H1 (cell line): Measurements from ENCODE around the gene TMEM223. TPM values are rescaled to one million over a fixed set of nuclear protein-coding genes. Genes with fewer than 3 reads are reported as not detected.
"Not testable (repeated sequence)": the region's sequence is repeated elsewhere in the genome, so short reads cannot be mapped to it uniquely, and the experiment has no call there.

Source experiments
- CTCF ChIA-PET: fragments of 300-600 bp; sonication (Branson Sonifier 250); formaldehyde crosslinking; loops from one replicate; lab custom pipeline; 2021; ENCODE audit not compliant: partially characterized antibody; lab: Charles Lee
- POLR2A ChIA-PET: fragments of 300-600 bp; sonication (Branson Sonifier 250); formaldehyde crosslinking; loops from one replicate; lab custom pipeline; 2021; ENCODE audit warnings: inconsistent platforms; ENCODE audit not compliant: partially characterized antibody; lab: Charles Lee
- DNase-seq, 2 experiments: peaks; one replicate each; pipeline versions ENCODE4 v3.0.0 to v3.0.0-alpha.2; 2010 to 2022; ENCODE audit warnings: low spot score in 2 of 2, low read depth in 1 of 2, mixed read lengths in 1 of 2
- FAIRE-seq: peaks from 2 replicates; lab custom pipeline; 2011; peaks lifted over from hg19 to GRCh38; lab: Jason Lieb, UNC
- H2AFZ ChIP-seq: 2 replicates; pipeline ENCODE4 v1.8.1; 2012; ENCODE audit warnings: low read length, inconsistent platforms
- H2AK5ac ChIP-seq: 2 replicates; pipeline ENCODE4 v1.6.1; 2013; ENCODE audit warnings: low read depth, low read length
- H2BK120ac ChIP-seq: replicated peaks from 2 replicates; pipeline ENCODE3; 2013; ENCODE audit warnings: low read depth, low read length, inconsistent platforms
- H2BK12ac ChIP-seq: 2 replicates; pipeline ENCODE4 v1.6.1; 2013; ENCODE audit warnings: low read depth, low read length
- H2BK15ac ChIP-seq: 2 replicates; pipeline ENCODE4 v1.6.1; 2013; ENCODE audit warnings: low read length
- H2BK20ac ChIP-seq: 2 replicates; pipeline ENCODE4 v1.6.1; 2013; ENCODE audit warnings: low read length
- H2BK5ac ChIP-seq: 2 replicates; pipeline ENCODE4 v1.6.1; 2013; ENCODE audit warnings: low read depth, low read length
- H3K14ac ChIP-seq: 2 replicates; pipeline ENCODE4 v1.6.1; 2013; ENCODE audit warnings: inconsistent platforms; ENCODE audit not compliant: insufficient read length
- H3K18ac ChIP-seq: 2 replicates; pipeline ENCODE4 v1.6.1; 2013; ENCODE audit warnings: low read length; ENCODE audit errors: extremely low read depth
- H3K23ac ChIP-seq: 2 replicates; pipeline ENCODE4 v1.6.1; 2013; ENCODE audit warnings: inconsistent platforms; ENCODE audit not compliant: insufficient read length
- H3K23me2 ChIP-seq: 2 replicates; pipeline ENCODE4 v1.6.1; 2013; ENCODE audit warnings: low read depth, low read length
- H3K27ac ChIP-seq: 2 replicates; pipeline ENCODE4 v1.6.1; 2011; ENCODE audit warnings: low read depth, low read length, inconsistent platforms
- H3K27me3 ChIP-seq, 4 experiments: replicated peaks in 1 of 4; 1 replicate in 1 of 4; 2 replicates in 3 of 4; pipeline versions ENCODE4 v1.6.1 to v1.8.1; 2011 to 2013; ENCODE audit warnings: low read length in 3 of 4, mild to moderate bottlenecking in 3 of 4, inconsistent platforms in 2 of 4, mixed read lengths in 2 of 4, moderate library complexity in 1 of 4; ENCODE audit not compliant: control insufficient read depth in 3 of 4, insufficient read depth in 3 of 4; ENCODE audit errors: extremely low read depth in 1 of 4
- H3K36me3 ChIP-seq, 4 experiments: 2 replicates each; pipeline versions ENCODE4 v1.6.1 to v1.8.1; 2011 to 2013; ENCODE audit warnings: mild to moderate bottlenecking in 4 of 4, low read length in 3 of 4, moderate library complexity in 2 of 4, control low read depth in 1 of 4, inconsistent platforms in 1 of 4; ENCODE audit not compliant: insufficient read depth in 4 of 4, control insufficient read depth in 2 of 4
- H3K4ac ChIP-seq: replicated peaks from 2 replicates; pipeline ENCODE3; 2013; ENCODE audit warnings: low read length, low read depth, mixed read lengths, inconsistent platforms; ENCODE audit not compliant: insufficient read length
- H3K4me1 ChIP-seq, 4 experiments: replicated peaks in 1 of 4; 1 replicate in 1 of 4; 2 replicates in 3 of 4; pipeline versions ENCODE4 v1.6.1 to v1.8.1; 2011 to 2013; ENCODE audit warnings: low read length in 3 of 4, inconsistent platforms in 2 of 4, mixed read lengths in 1 of 4; ENCODE audit not compliant: insufficient read depth in 4 of 4, control insufficient read depth in 3 of 4
- H3K4me2 ChIP-seq, 2 experiments: 2 replicates each; pipeline versions ENCODE4 v1.6.1 to v1.8.1; 2011 to 2013; ENCODE audit warnings: low read depth in 2 of 2, low read length in 2 of 2, control low read depth in 1 of 2, inconsistent platforms in 1 of 2, mild to moderate bottlenecking in 1 of 2; ENCODE audit not compliant: insufficient read depth in 1 of 2
- H3K4me3 ChIP-seq, 4 experiments: fragments of 200-600, 300-600 bp in 1 of 4; sonication (generic), shearing (Covaris generic), sonication (Bioruptor Twin) in 1 of 4; 2 replicates each; pipeline versions ENCODE4 v1.5.1 to v1.8.1; 2011 to 2016; ENCODE audit warnings: low read length in 4 of 4, low read depth in 3 of 4, control low read depth in 2 of 4, inconsistent platforms in 2 of 4, mild to moderate bottlenecking in 2 of 4, mixed read lengths in 1 of 4, moderate library complexity in 1 of 4; ENCODE audit not compliant: insufficient read depth in 2 of 4; ENCODE audit errors: extremely low read depth in 1 of 4
- H3K56ac ChIP-seq: replicated peaks from 2 replicates; pipeline ENCODE3; 2013; ENCODE audit warnings: low read depth, mild to moderate bottlenecking, mixed read lengths, low read length, inconsistent platforms; ENCODE audit not compliant: insufficient read length
- H3K79me1 ChIP-seq: 2 replicates; pipeline ENCODE4 v1.6.1; 2013; ENCODE audit warnings: low read depth, low read length, control low read depth
- H3K79me2 ChIP-seq, 2 experiments: 2 replicates each; pipeline versions ENCODE4 v1.6.1 to v1.8.1; 2012 to 2013; ENCODE audit warnings: low read length in 2 of 2, mild to moderate bottlenecking in 2 of 2, inconsistent platforms in 1 of 2; ENCODE audit not compliant: insufficient read depth in 2 of 2, control insufficient read depth in 1 of 2
- H3K9ac ChIP-seq, 4 experiments: replicated peaks in 1 of 4; 1 replicate in 1 of 4; 2 replicates in 3 of 4; pipeline versions ENCODE4 v1.6.1 to v1.8.1; 2011 to 2013; ENCODE audit warnings: low read depth in 3 of 4, low read length in 3 of 4, control low read depth in 2 of 4, mild to moderate bottlenecking in 2 of 4, moderate library complexity in 2 of 4, inconsistent platforms in 1 of 4; ENCODE audit errors: extremely low read depth in 1 of 4
- H3K9me3 ChIP-seq, 2 experiments: 2 replicates each; pipeline versions ENCODE4 v1.6.1 to v1.8.1; 2012 to 2013; ENCODE audit warnings: mild to moderate bottlenecking in 2 of 2, moderate library complexity in 2 of 2, control low read depth in 1 of 2, inconsistent platforms in 1 of 2, low read depth in 1 of 2, low read length in 1 of 2, mixed read lengths in 1 of 2; ENCODE audit not compliant: insufficient read depth in 2 of 2
- H4K20me1 ChIP-seq, 2 experiments: replicated peaks in 1 of 2; 2 replicates each; pipeline versions ENCODE3 to v1.8.1; 2011 to 2013; ENCODE audit warnings: inconsistent platforms in 2 of 2, low read length in 2 of 2, mild to moderate bottlenecking in 1 of 2; ENCODE audit not compliant: insufficient read depth in 2 of 2, control insufficient read depth in 1 of 2
- H4K5ac ChIP-seq: 2 replicates; pipeline ENCODE4 v1.6.1; 2013; ENCODE audit warnings: low read length, low read depth, mixed read lengths, inconsistent platforms; ENCODE audit not compliant: insufficient read length
- H4K8ac ChIP-seq: 2 replicates; pipeline ENCODE4 v1.8.0; 2013; ENCODE audit warnings: mild to moderate bottlenecking, moderate library complexity, low read length, inconsistent platforms; ENCODE audit not compliant: insufficient read depth; ENCODE audit errors: extremely low read depth
- H4K91ac ChIP-seq: replicated peaks from 2 replicates; pipeline ENCODE3; 2013; ENCODE audit warnings: low read length, mixed read lengths, inconsistent platforms; ENCODE audit not compliant: insufficient read length
- WGBS, 2 experiments: shearing (Covaris generic) in 1 of 2; methylation state at CpG; one replicate each; pipeline versions ENCODE4 v1.1.6 to v1.1.7; 2013 to 2015; ENCODE audit warnings: low lambda C conversion rate in 2 of 2, mixed read lengths in 2 of 2, inconsistent platforms in 1 of 2, low coverage in 1 of 2, missing lambda C conversion rate in 1 of 2; ENCODE audit not compliant: insufficient replicate concordance in 2 of 2, insufficient coverage in 1 of 2, insufficient read length in 1 of 2; ENCODE audit errors: extremely low coverage in 1 of 2, missing lambda C conversion rate in 1 of 2; 5-methylcytosine and 5-hydroxymethylcytosine counted together
- polyA plus RNA-seq, 7 experiments: library from polyadenylated mRNA; depleted of rRNA in 3 of 7; stranded (reverse) in 5 of 7; unstranded in 2 of 7; fragments of >200 nt in 5 of 7; fragments of 200-250 nt in 2 of 7; gene quantifications; 1 replicate in 5 of 7; 2 replicates in 1 of 7; 4 replicates in 1 of 7; pipeline versions ENCODE4 v1.2.1 to v1.2.3, GENCODE V29; 2011 to 2013; ENCODE audit warnings: missing spikeins in 2 of 7, mixed read lengths in 2 of 7
- total RNA-seq: library from RNA; stranded (reverse); fragmentation: NEBNext Ultra II Directional; extraction: Animal tissue kit (Norgen Biotek cat#: 25700); gene quantifications from 2 replicates; pipeline ENCODE4 v1.2.1, GENCODE V29; 2021

The TMEM223 gene
- total and polyA plus RNA-seq, 2 of the 8 experiments (the other 6 are each of a cell fraction or from before 2014, with no cell fraction given): 22.9 to 64.1 TPM

GRCh38 chr11:62760867-62761227, 31.0 kb downstream of the TMEM223 start:
- ChIA-PET CTCF (interaction anchor here (0.6 to 2.3 kb wide), 4 partner anchors 8 to 27 kb away, joined by 4 to 11 read pairs (median 4); partner anchors contain the start of gene TAF6L), POLR2A (interaction anchor here (0.6 to 11.5 kb wide), 17 partner anchors 8 to 279 kb away, joined by 3 to 145 read pairs (median 8); partner anchors contain the start of genes C11orf98, CSKMT, EEF1G and HNRNPUL2)
- H3K56ac ChIP-seq, H3K23me2 ChIP-seq, H4K20me1 ChIP-seq, DNase-seq, H3K14ac ChIP-seq, H3K4me1 ChIP-seq, H2BK12ac ChIP-seq, H4K91ac ChIP-seq, H3K79me1 ChIP-seq, H4K5ac ChIP-seq, H2AK5ac ChIP-seq, H2BK20ac ChIP-seq, H3K23ac ChIP-seq, H2BK15ac ChIP-seq, H2BK120ac ChIP-seq, H3K9me3 ChIP-seq, H3K18ac ChIP-seq, H2AFZ ChIP-seq, H3K9ac ChIP-seq, H3K27me3 ChIP-seq, H4K8ac ChIP-seq, H2BK5ac ChIP-seq, H3K27ac ChIP-seq, H3K4ac ChIP-seq, FAIRE-seq: not testable (repeated sequence)
- H3K36me3 ChIP-seq: peaks cover 6 to 14% (median 7%) of the 10 kb centered on the region in 4 experiments; a peak in 7 of 8 replicates
- WGBS, 2 experiments: 65% methylated on average over 9 of the region's 9 CpGs; no CpG with 5 or more reads in 1 of the 2 experiments
- H3K4me3 ChIP-seq: peak overlapping the region in 1 of 4 experiments; percentile 83; a peak in 3 of 8 replicates
- peaks cover 3 to 26% of the 10 kb centered on the region in 2 experiments for H3K79me2 ChIP-seq
- peak overlapping the region in 1 of 2 experiments; percentile 19; a peak in 1 of 4 replicates for H3K4me2 ChIP-seq
